ENCODE results near the gene RBM45.

RBM45 gene

DNA sequence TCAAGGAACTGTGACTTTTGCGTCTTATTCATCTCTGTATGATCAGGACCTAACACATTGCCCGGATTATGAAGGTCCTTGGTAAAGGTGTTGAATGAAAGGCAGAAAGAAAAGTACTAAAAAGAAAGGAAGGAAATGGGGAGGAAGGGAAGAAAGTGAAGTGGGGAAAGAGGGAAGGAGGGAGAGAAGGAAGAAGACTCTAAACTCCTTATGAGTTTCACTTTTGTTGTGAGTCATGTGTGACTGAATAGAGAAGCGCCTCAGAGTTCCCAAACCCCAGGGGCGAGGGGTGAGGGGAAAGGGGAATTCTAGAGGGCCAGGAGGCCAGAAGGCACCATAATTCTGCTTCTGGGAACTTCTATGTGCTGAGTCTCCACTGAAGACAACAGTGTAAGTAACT, 51.2 kb downstream of the RBM45 start:
- DNase-seq: no peak

GRCh38 chr2:178163911-178164310, 51.7 kb downstream of the RBM45 start:
- DNase-seq: no peak

- no peak for DNase-seq
Measured at GRCh38 chr2:178173657-178174056, 61.4 kb downstream of the RBM45 start.

DNA sequence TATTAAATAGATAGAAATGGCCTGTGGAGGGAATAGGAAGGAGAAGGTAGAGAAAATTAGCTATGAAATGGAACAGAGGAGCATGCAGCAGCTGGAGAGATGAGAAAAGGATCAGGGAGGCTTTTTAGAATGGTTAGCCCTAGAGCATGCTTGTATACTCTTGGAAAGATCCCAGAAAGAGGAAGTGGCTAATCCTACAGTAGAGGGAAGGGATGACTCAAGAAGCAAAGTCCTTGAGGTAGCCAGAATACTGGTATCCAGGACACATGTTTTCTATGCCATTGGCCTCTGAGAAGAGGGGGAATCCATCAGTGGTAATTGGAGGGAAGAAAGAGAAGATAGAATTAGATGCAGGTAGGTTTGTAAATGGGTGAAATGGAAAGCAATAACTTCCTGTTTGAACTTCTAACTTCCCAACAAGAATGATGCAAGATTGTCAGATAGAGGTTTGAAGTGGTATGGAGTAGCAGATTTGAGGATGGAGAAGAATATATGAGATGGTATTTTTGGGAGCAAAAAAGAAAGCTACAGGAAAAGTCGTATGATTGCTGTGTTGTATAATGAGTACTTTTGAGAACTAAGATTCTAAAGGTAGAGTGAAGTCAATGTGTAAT, 64.9 kb downstream of the RBM45 start:
- DNase-seq: no peak

Data from activated T-cell treated with anti-CD3 and anti-CD28 coated beads for 4 hours (primary cell).